HG03159 (cell line): ENCODE results near the gene MRPL4.

ENCODE experiments used
- ATAC-seq: cut with Tn5 transposase; IDR thresholded peaks from one replicate; pipeline ENCODE4 v1.9.1; 2021; ENCODE audit warnings: mild to moderate bottlenecking, moderate library complexity; ENCODE audit not compliant: unreplicated experiment

MRPL4 gene

DNA sequence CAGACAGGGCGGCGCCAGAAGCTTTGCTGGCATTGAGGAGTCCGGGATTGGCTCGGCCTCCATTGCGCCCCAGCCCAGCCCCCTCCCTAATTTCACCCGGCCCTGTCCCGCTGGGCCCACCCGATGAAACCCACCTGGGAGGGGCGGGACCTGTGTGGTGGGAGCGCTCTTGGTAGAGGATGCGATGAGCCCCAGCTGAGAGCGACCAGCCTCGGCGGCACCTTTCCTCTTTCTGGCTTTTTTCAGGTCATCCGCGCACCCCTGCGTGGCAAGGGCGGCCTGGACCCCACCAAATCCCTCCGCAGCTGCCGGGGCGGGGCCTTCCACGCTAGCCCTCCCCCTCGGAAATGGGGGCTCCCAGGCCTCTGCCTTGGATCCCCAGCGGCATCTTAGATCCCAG is 57.4 kb downstream of the MRPL4 start, which contains the start of gene ZGLP1:
ZGLP1 (minus strand) TSS at position 393 of the 400 bp plus-strand sequence.
- ATAC-seq = no peak
